GM12892 (cell line): ENCODE measurements around the gene STK17A.

Experiments used
- DNase-seq: peaks from one replicate; pipeline ENCODE4 v3.0.0; 2011; ENCODE audit not compliant: insufficient read length
- FAIRE-seq: peaks from 2 replicates; lab custom pipeline; 2011; peaks lifted over from hg19 to GRCh38; lab: Jason Lieb, UNC
- POLR2A ChIP-seq: IDR thresholded peaks from 2 replicates; pipeline ENCODE4 v1.6.1; 2011; ENCODE audit warnings: low read depth, low read length, control low read depth
- POLR2AphosphoS5 ChIP-seq: IDR thresholded peaks from 2 replicates; pipeline ENCODE4 v1.6.1; 2011; ENCODE audit warnings: low read depth, low read length, control low read depth
- TAF1 ChIP-seq: IDR thresholded peaks from 2 replicates; pipeline ENCODE4 v1.6.1; 2011; ENCODE audit warnings: low read depth, mild to moderate bottlenecking, control low read depth, low read length, borderline replicate concordance

STK17A gene

GRCh38 chr7:43674559-43675436 is 91.9 kb downstream of the STK17A start:
- FAIRE-seq = peak; percentile 44
- no peak for DNase-seq
- no peak for TF ChIP-seq TAF1
- no peak for TF ChIP-seq POLR2A
- no peak for TF ChIP-seq POLR2AphosphoS5
